ENCODE data around the gene SNRPN.

DNA sequence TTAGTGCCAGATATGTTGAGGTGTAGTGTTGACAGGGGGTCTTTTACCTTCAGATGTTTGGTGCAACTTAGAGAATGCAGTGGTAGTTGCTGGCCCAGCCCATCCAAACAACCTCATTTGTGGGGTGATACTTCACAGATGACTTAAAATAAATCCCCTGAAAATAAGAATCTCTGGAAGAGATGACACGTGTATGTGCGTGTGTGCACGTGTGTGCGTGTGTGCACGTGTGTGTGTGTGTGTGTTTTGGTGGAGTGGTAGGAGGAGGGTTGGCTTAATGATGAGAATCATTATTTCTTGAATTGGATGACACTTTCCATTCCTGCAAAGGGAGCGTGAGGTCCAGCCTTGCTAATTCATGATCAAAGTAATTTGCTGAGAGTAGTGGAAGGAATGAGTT lies 31.9 kb downstream of the SNRPN start:
- TF ChIP-seq EZH2phosphoT487 (IDR thresholded peaks at IDR 0.05; ENCODE audit: low read depth, severe bottlenecking, unreplicated experiment) (no peak), EZH2 (IDR thresholded peaks at IDR 0.05; ENCODE audit: borderline replicate concordance) (no peak)
- TF ChIP-seq, protein P1, sequence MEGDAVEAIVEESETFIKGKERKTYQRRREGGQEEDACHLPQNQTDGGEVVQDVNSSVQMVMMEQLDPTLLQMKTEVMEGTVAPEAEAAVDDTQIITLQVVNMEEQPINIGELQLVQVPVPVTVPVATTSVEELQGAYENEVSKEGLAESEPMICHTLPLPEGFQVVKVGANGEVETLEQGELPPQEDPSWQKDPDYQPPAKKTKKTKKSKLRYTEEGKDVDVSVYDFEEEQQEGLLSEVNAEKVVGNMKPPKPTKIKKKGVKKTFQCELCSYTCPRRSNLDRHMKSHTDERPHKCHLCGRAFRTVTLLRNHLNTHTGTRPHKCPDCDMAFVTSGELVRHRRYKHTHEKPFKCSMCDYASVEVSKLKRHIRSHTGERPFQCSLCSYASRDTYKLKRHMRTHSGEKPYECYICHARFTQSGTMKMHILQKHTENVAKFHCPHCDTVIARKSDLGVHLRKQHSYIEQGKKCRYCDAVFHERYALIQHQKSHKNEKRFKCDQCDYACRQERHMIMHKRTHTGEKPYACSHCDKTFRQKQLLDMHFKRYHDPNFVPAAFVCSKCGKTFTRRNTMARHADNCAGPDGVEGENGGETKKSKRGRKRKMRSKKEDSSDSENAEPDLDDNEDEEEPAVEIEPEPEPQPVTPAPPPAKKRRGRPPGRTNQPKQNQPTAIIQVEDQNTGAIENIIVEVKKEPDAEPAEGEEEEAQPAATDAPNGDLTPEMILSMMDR (IDR thresholded peaks at IDR 0.05; ENCODE audit: poor library complexity), result no peak
